ENCODE measurements around the gene RPS6KA4. TPM values are rescaled to one million over a fixed set of nuclear protein-coding genes. Genes with fewer than 3 reads are reported as not detected.

RPS6KA4 gene
- total and polyA plus RNA-seq, 2 of the 13 experiments (the other 11 are each of a cell fraction or from before 2014, with no cell fraction given) = 8.9 to 14.2 TPM

- WGBS (ENCODE audit: low lambda C conversion rate) = 95% methylated on average over 1 of the region's 1 CpG
- Histone ChIP-seq H3K4me1 (ENCODE audit: insufficient read depth, low read length) (no peaks in the 10 kb centered on the region), H2AFZ (ENCODE audit: low read length) (no peak overlapping the region), H4K20me1 (ENCODE audit: insufficient read depth, low read length) (no peaks in the 10 kb centered on the region), H3K27ac (ENCODE audit: extremely low read length, insufficient read depth, low read length) (no peak overlapping the region), H3K36me3 (replicated peaks in 1 of 2; ENCODE audit: control insufficient read depth in 1 of 2, insufficient read depth in 2 of 2, low read length in 2 of 2) (peaks cover 6 to 28% of the 10 kb centered on the region in 2 experiments), H3K79me2 (ENCODE audit: insufficient read depth, low read length) (no peaks in the 10 kb centered on the region), H3K27me3 (ENCODE audit: control insufficient read depth in 1 of 2, insufficient read depth in 2 of 2, low read length in 2 of 2) (no peaks in the 10 kb centered on the region), H3K9me3 (ENCODE audit: low read length) (no peaks in the 10 kb centered on the region), H3K4me2 (ENCODE audit: low read depth, low read length) (no peak overlapping the region), H3K9ac (ENCODE audit: insufficient read depth, low read depth, low read length) (no peak overlapping the region), H3K4me3 (replicated peaks in 1 of 3; ENCODE audit: insufficient read depth in 1 of 3, low read depth in 2 of 3, low read length in 3 of 3) (no peak overlapping the region)
- CTCF ChIA-PET (ENCODE audit: low intra/inter-chr PET ratio, low total read pairs) = no interaction called here
- DNase-seq (ENCODE audit: low spot score) (no peak), FAIRE-seq (no peak), ATAC-seq (no peak)
- BruUV-seq (replicated peaks) = no TSS peak
- in situ Hi-C loops (cut with HindIII; ENCODE audit: extremely low pct_ligation_motif_present, low pct_unique_long_range_greater_than_20kb) (no loop called here), intact Hi-C loops (cut with micrococcal nuclease; ENCODE audit: unreplicated experiment) (no loop called here)
- POLR2A ChIA-PET = no interaction called here
- no peak for TF ChIP-seq ZNF335 (CRISPR knock-in tag; IDR thresholded peaks at IDR 0.05)
- TF ChIP-seq PRDM10 (CRISPR knock-in tag; IDR thresholded peaks at IDR 0.05; ENCODE audit: low read depth) = no peak
- TF ChIP-seq HOMEZ (CRISPR knock-in tag; IDR thresholded peaks at IDR 0.05; ENCODE audit: low read depth) = no peak
- no peak for TF ChIP-seq MLX (CRISPR knock-in tag; IDR thresholded peaks at IDR 0.05)
- TF ChIP-seq ZSCAN20 (CRISPR knock-in tag; IDR thresholded peaks at IDR 0.05; ENCODE audit: borderline replicate concordance) = no peak
- no peak for TF ChIP-seq SETDB1 (CRISPR knock-in tag; IDR thresholded peaks at IDR 0.05; ENCODE audit: borderline replicate concordance)
- no peak for TF ChIP-seq HIC2 (CRISPR knock-in tag; IDR thresholded peaks at IDR 0.05; ENCODE audit: low read depth)
These were observed 7.8 kb downstream of the RPS6KA4 start for GRCh38 chr11:64366751-64367150.
